Heart right ventricle (tissue), 16 donors: ENCODE results near the gene TMEM40. TPM values are rescaled to one million over a fixed set of nuclear protein-coding genes. Genes with fewer than 3 reads are reported as not detected.
A peak's percentile ranks its signal among the peaks of the same experiment; 100 is the strongest.

Experiments
- ATAC-seq, 8 donors: fragments of 200-7000 bp; cut with Tn5 transposase; one replicate each; pipeline ENCODE4 v1.9.1; 2020; ENCODE audit warnings: mild to moderate bottlenecking in 8 of 8, moderate library complexity in 8 of 8, moderate number of reproducible peaks in 1 of 8
- DNase-seq, 2 donors: peaks; one replicate each; pipeline ENCODE4 v3.0.0-alpha.2; 2020
- H3K27ac ChIP-seq, 10 donors: fragments of 200-600 bp; sonication (generic) in 2 of 10; one replicate each; pipeline versions ENCODE4 v1.5.0 to v1.8.0; 2020 to 2022; ENCODE audit warnings: mild to moderate bottlenecking in 3 of 10
- H3K27me3 ChIP-seq, 7 donors: fragments of 200-600 bp; one replicate each; pipeline ENCODE4 v1.8.0; 2021 to 2022; ENCODE audit warnings: mild to moderate bottlenecking in 2 of 7
- H3K36me3 ChIP-seq, 9 donors: fragments of 200-600 bp; sonication (generic) in 1 of 9; one replicate each; pipeline versions ENCODE4 v1.5.0 to v1.8.0; 2020 to 2022; ENCODE audit warnings: mild to moderate bottlenecking in 2 of 9
- H3K4me1 ChIP-seq, 9 donors: fragments of 200-600 bp; sonication (generic) in 1 of 9; one replicate each; pipeline versions ENCODE4 v1.5.0 to v1.8.0; 2020 to 2022; ENCODE audit warnings: mild to moderate bottlenecking in 4 of 9
- H3K4me3 ChIP-seq, 10 donors: fragments of 200-600 bp; sonication (generic) in 2 of 10; one replicate each; pipeline versions ENCODE4 v1.5.0 to v1.8.0; 2020 to 2022; ENCODE audit warnings: mild to moderate bottlenecking in 7 of 10, moderate library complexity in 2 of 10
- H3K9me3 ChIP-seq, 11 donors: fragments of 200-600 bp in 10 of 11; sonication (generic) in 2 of 11; one replicate each; pipeline versions ENCODE4 v1.5.0 to v1.8.0; 2013 to 2022; ENCODE audit warnings: mild to moderate bottlenecking in 2 of 11, control low read depth in 1 of 11, moderate library complexity in 1 of 11
- CTCF ChIP-seq, 9 donors: fragments of 200-600 bp; sonication (generic) in 2 of 9; IDR thresholded peaks; one replicate each; pipeline versions ENCODE4 v1.5.0 to v1.8.0; 2021 to 2022; ENCODE audit warnings: antibody characterized with exemption in 9 of 9, mild to moderate bottlenecking in 5 of 9, moderate library complexity in 1 of 9
- WGBS, 2 donors: extraction: QIAGEN DNeasy Blood & Tissue Kit; methylation state at CpG; one replicate each; pipeline ENCODE4 v1.1.7; 2013; ENCODE audit warnings: inconsistent platforms in 1 of 2; 5-methylcytosine and 5-hydroxymethylcytosine counted together
- intact Hi-C, 10 donors: fragments of 100-400 bp; cut with DNase I; formaldehyde crosslinking; loops; one replicate each; pipeline versions ENCODE4 v1.11.1 to v1.14.2; 2022
- polyA plus RNA-seq, 2 donors: library from polyadenylated mRNA; stranded (reverse); fragments of 200-250 nt; gene quantifications; one replicate each; pipeline ENCODE4 v1.2.3, GENCODE V29; 2013
- total RNA-seq, 10 donors: library from RNA; stranded (reverse); fragmentation: NEBNext Ultra II Directional in 3 of 10; extraction: Animal tissue kit (Norgen Biotek cat#: 25700) in 3 of 10; gene quantifications; one replicate each; pipeline versions ENCODE4 v1.2.1 to v1.2.4, GENCODE V29; 2021 to 2023
- donor health status: Arrhythmogenic right ventricular cardiomyopathy.
- donor health status: ischemic (EF 13 %, LVEDD 7.1; RV severe dilation, severe dysfunction).
- donor health status: healthy with polysubstance abuse.
- donor health status: DM: no; HTN: yes; CAD: no.
- donor health status: DM: no; HTN: no; CAD: no.
- donor health status: ischemic (EF 25% LVEDD 6.9; RV normal size, moderate dysfunction).
- donor health status: ischemic (EF 25% LVEDD 5.7; RV mildly dilated, moderate dysfunction).
- donor health status: healthy.
- donor health status: DM: yes; HTN: yes; CAD: no.
- donor health status: Ischemic cardiomyopathy.
- donor health status: ischemic (EF 35%, LVEDD 5.7; RV mildly dilated, moderate dysfunction).
- donor health status: nonischemic (EF 11% LVEDD 7.7; RV severe dilation, severe dysfunction).
- donor health status: DM: yes; HTN: yes; CAD: no.
- donor health status: PGD.
- donor health status: ischemic (EF 29% LVEDD 5.4; RV normal size, mild dysfunction).
- donor health status: nonischemic (EF 23%, LVEDD 6.1; RV moderate dilation, normal function).

TMEM40 gene
- total and polyA plus RNA-seq, 12 donors, result 0.68 to 10.1 (median 2.3) TPM

- DNase-seq (no peak), ATAC-seq (peak in 4 of 8 donors; percentile 3 to 46 (median 12))
These were observed 39.5 kb downstream of the TMEM40 start for GRCh38 chr3:12719541-12719940.

GRCh38 chr3:12716605-12717151 is 42.4 kb downstream of the TMEM40 start:
- TF ChIP-seq CTCF (IDR thresholded peaks at IDR 0.05), result no peak

More at GRCh38 chr3:12719541-12719940, 39.5 kb downstream of the TMEM40 start:
- H3K9me3 ChIP-seq, result no peaks in the 10 kb centered on the region
- H3K4me1 ChIP-seq, result peaks cover 0 to 16% (median 4%) of the 10 kb centered on the region in 9 donors
- no peaks in the 10 kb centered on the region for H3K36me3 ChIP-seq
- peak overlapping the region in 4 of 10 donors; percentile 5 to 53 (median 24) for H3K27ac ChIP-seq
- intact Hi-C loops, result loop anchor here in 3 of 10 donors (10.0 kb wide), 3 partner anchors 125 to 155 kb away; no protein-coding TSS in a partner anchor
- TF ChIP-seq CTCF (IDR thresholded peaks at IDR 0.05), result no peak
- WGBS, 2 donors, result 30 to 32% methylated on average over 7 of the region's 7 CpGs
- peak overlapping the region in 8 of 10 donors; percentile 24 to 44 (median 40) for H3K4me3 ChIP-seq
- no peaks in the 10 kb centered on the region for H3K27me3 ChIP-seq

GRCh38 chr3:12714278-12714677 is 44.8 kb downstream of the TMEM40 start:
- no peaks in the 10 kb centered on the region for H3K36me3 ChIP-seq

More at GRCh38 chr3:12716605-12717151, 42.4 kb downstream of the TMEM40 start:
- Histone ChIP-seq H3K27ac (peak overlapping the region in 1 of 10 donors; percentile 56), H3K27me3 (no peaks in the 10 kb centered on the region), H3K4me3 (no peak overlapping the region), H3K4me1 (peaks cover 0 to 16% (median 4%) of the 10 kb centered on the region in 9 donors), H3K9me3 (no peaks in the 10 kb centered on the region), H3K36me3 (no peaks in the 10 kb centered on the region)
- ATAC-seq (no peak), DNase-seq (no peak)
- 38 to 45% methylated on average over 3 of the region's 3 CpGs for WGBS, 2 donors
- intact Hi-C loops, result loop anchor here in 3 of 10 donors (10.0 kb wide), 3 partner anchors 122 to 152 kb away; no protein-coding TSS in a partner anchor

DNA sequence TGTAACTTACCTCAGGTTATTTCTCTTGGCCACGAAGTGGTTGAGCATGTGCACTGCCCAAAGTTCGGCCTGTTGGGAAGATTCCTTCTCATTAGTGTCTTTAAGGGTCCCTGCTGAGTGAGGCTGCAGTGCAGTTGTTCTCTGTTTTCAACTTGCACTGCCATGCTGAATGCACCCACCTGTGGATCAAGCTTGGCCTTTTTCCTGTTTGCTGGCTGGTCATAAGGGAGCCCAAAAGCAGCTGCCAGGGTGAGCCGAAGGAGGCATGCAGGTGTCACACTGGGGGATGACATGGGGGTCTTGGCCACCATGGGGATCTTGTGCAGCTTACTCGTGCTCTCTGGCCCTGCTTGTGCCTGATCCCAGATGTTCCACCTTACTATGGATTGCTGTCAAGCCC is 49.0 kb downstream of the TMEM40 start:
- no peak overlapping the region for H3K4me3 ChIP-seq
- DNase-seq (no peak), ATAC-seq (no peak)
- peaks cover 0 to 21% (median 12%) of the 10 kb centered on the region in 9 donors for H3K4me1 ChIP-seq
- H3K27me3 ChIP-seq, result no peaks in the 10 kb centered on the region
- H3K27ac ChIP-seq, result no peak overlapping the region
- no peaks in the 10 kb centered on the region for H3K36me3 ChIP-seq
- intact Hi-C loops, result loop anchor here in 3 of 10 donors (10.0 kb wide), 3 partner anchors 115 to 145 kb away; no protein-coding TSS in a partner anchor
- TF ChIP-seq CTCF (IDR thresholded peaks at IDR 0.05), result no peak
- H3K9me3 ChIP-seq, result no peaks in the 10 kb centered on the region
- WGBS, 2 donors, result 76 to 82% methylated on average over 4 of the region's 4 CpGs

More at GRCh38 chr3:12714278-12714677, 44.8 kb downstream of the TMEM40 start:
- Histone ChIP-seq H3K4me1 (peaks cover 0 to 8% (median 0%) of the 10 kb centered on the region in 9 donors), H3K27me3 (no peaks in the 10 kb centered on the region), H3K27ac (no peak overlapping the region), H3K9me3 (no peaks in the 10 kb centered on the region), H3K4me3 (no peak overlapping the region)
- ATAC-seq, result no peak
- WGBS, 2 donors, result 98 to 99% methylated on average over 4 of the region's 4 CpGs
- no peak for DNase-seq
- intact Hi-C loops, result loop anchor here in 3 of 10 donors (10.0 kb wide), 3 partner anchors 119 to 149 kb away; no protein-coding TSS in a partner anchor
- no peak for TF ChIP-seq CTCF (IDR thresholded peaks at IDR 0.05)
